Ammon's horn (tissue), 1 donor: Measurements from ENCODE around the gene PPM1K.

Source experiments
- DNase-seq: peaks from one replicate; pipeline ENCODE4 v3.0.0-alpha.2; 2016; ENCODE audit warnings: low spot score

Gene PPM1K

GRCh38 chr4:88217169-88217568 lies 67.2 kb downstream of the PPM1K start:
- DNase-seq, result no peak

- DNase-seq, result no peak
Observed at GRCh38 chr4:88216395-88216794, 68.0 kb downstream of the PPM1K start.

- no peak for DNase-seq
Observed at GRCh38 chr4:88215351-88215750, 69.0 kb downstream of the PPM1K start.

GRCh38 chr4:88212253-88212561 lies 72.2 kb downstream of the PPM1K start:
- DNase-seq, result no peak

GRCh38 chr4:88211473-88212252 lies 72.7 kb downstream of the PPM1K start:
- DNase-seq, result peak; percentile 57

- no peak for DNase-seq
Observed at GRCh38 chr4:88208156-88208555, 76.2 kb downstream of the PPM1K start.
